SK-N-SH (cell line): ENCODE measurements around the gene PPP1R12A. TPM values are rescaled to one million over a fixed set of nuclear protein-coding genes. Genes with fewer than 3 reads are reported as not detected.

Experiments
- CTCF ChIA-PET: fragments of 300-600, 350-600 bp; formaldehyde crosslinking; extraction: SDS; loops from one replicate; lab custom pipeline; 2021; lab: Yijun Ruan, JAX
- POLR2A ChIA-PET: fragments of 350-600 bp; sonication (Branson Sonifier 250); formaldehyde crosslinking; extraction: SDS; loops from one replicate; lab custom pipeline; 2020; ENCODE audit warnings: antibody characterized with exemption, inconsistent platforms; lab: Yijun Ruan, JAX
- DNase-seq: peaks from one replicate; pipeline ENCODE4 v3.0.0; 2012
- H2AFZ ChIP-seq: fragments of 200-600 bp; sonication (generic); 2 replicates; pipeline ENCODE4 v1.8.1; 2016; ENCODE audit warnings: antibody characterized with exemption, mild to moderate bottlenecking, low read depth
- H3F3A ChIP-seq: fragments of 200-600 bp; sonication (generic); replicated peaks from 2 replicates; pipeline ENCODE3; 2016; ENCODE audit warnings: antibody characterized with exemption, mild to moderate bottlenecking; ENCODE audit not compliant: insufficient read depth
- H3K27ac ChIP-seq, 2 experiments: fragments of 200-500 bp in 1 of 2; fragments of 200-600 bp in 1 of 2; sonication (Bioruptor generic) in 1 of 2; sonication (generic), shearing (Covaris generic) in 1 of 2; 2 replicates each; pipeline versions ENCODE4 v1.5.1 to v1.6.1; 2014 to 2016; ENCODE audit warnings: low read depth in 2 of 2, inconsistent platforms in 1 of 2, low read length in 1 of 2, mild to moderate bottlenecking in 1 of 2, mixed read lengths in 1 of 2
- H3K27me3 ChIP-seq: fragments of 200-600 bp; sonication (generic), shearing (Covaris generic); 2 replicates; pipeline ENCODE4 v1.6.1; 2016; ENCODE audit warnings: mixed run types; ENCODE audit not compliant: insufficient read depth
- H3K36me3 ChIP-seq, 2 experiments: fragments of 200-500 bp in 1 of 2; fragments of 200-600 bp in 1 of 2; sonication (Bioruptor generic) in 1 of 2; sonication (generic) in 1 of 2; replicated peaks in 1 of 2; 2 replicates each; pipeline versions ENCODE3 to v1.5.1; 2014 to 2016; ENCODE audit warnings: low read length in 1 of 2, mild to moderate bottlenecking in 1 of 2; ENCODE audit not compliant: insufficient read depth in 2 of 2, control insufficient read depth in 1 of 2
- H3K4me1 ChIP-seq, 2 experiments: fragments of 200-500 bp in 1 of 2; fragments of 200-600 bp in 1 of 2; sonication (Bioruptor generic) in 1 of 2; sonication (generic), shearing (Covaris generic) in 1 of 2; 2 replicates each; pipeline versions ENCODE4 v1.5.1 to v1.6.1; 2014 to 2016; ENCODE audit warnings: low read depth in 1 of 2, low read length in 1 of 2, mixed run types in 1 of 2; ENCODE audit not compliant: insufficient read depth in 2 of 2, control insufficient read depth in 1 of 2
- H3K4me2 ChIP-seq: fragments of 200-600 bp; sonication (generic), shearing (Covaris generic); 2 replicates; pipeline ENCODE4 v1.6.1; 2017; ENCODE audit warnings: mixed run types
- H3K4me3 ChIP-seq, 2 experiments: fragments of 200-500 bp in 1 of 2; fragments of 200-600 bp in 1 of 2; sonication (Bioruptor generic) in 1 of 2; sonication (generic), shearing (Covaris generic) in 1 of 2; 2 replicates each; pipeline versions ENCODE4 v1.5.1 to v1.8.1; 2014 to 2016; ENCODE audit warnings: low read depth in 2 of 2, inconsistent platforms in 1 of 2, low read length in 1 of 2, mild to moderate bottlenecking in 1 of 2, mixed read lengths in 1 of 2, moderate library complexity in 1 of 2
- H3K79me2 ChIP-seq: fragments of 200-600 bp; sonication (generic); 2 replicates; pipeline ENCODE4 v1.8.1; 2017; ENCODE audit warnings: mild to moderate bottlenecking; ENCODE audit not compliant: insufficient read depth
- H3K9ac ChIP-seq: fragments of 200-600 bp; sonication (generic); 2 replicates; pipeline ENCODE4 v1.6.1; 2017; ENCODE audit warnings: mixed run types
- H3K9me2 ChIP-seq: fragments of 200-600 bp; sonication (generic); 2 replicates; pipeline ENCODE4 v1.6.1; 2017; ENCODE audit warnings: mixed run types
- H3K9me3 ChIP-seq: fragments of 200-600 bp; sonication (generic); 2 replicates; pipeline ENCODE4 v1.6.1; 2017; ENCODE audit warnings: mixed run types, mild to moderate bottlenecking, moderate library complexity
- H4K20me1 ChIP-seq: fragments of 200-600 bp; sonication (generic); 2 replicates; pipeline ENCODE4 v1.6.1; 2017; ENCODE audit warnings: mild to moderate bottlenecking, mixed run types; ENCODE audit not compliant: insufficient read depth
- EZH2phosphoT487 ChIP-seq: fragments of 200-600 bp; sonication (generic); IDR thresholded peaks from 2 replicates; pipeline ENCODE4 v1.6.1; 2017; ENCODE audit warnings: low read depth, mixed run types, mild to moderate bottlenecking, antibody characterized with exemption, moderate library complexity, borderline replicate concordance
- FOXJ3 ChIP-seq: sonication (generic); formaldehyde crosslinking; IDR thresholded peaks from 2 replicates; pipeline ENCODE4 v1.5.1; 2020; ENCODE audit warnings: mild to moderate bottlenecking, missing genetic modification reagents
- GATA2 ChIP-seq: sonication (generic); formaldehyde crosslinking; IDR thresholded peaks from 2 replicates; pipeline ENCODE4 v1.5.0; 2020; ENCODE audit warnings: mild to moderate bottlenecking, missing genetic modification reagents
- MXI1 ChIP-seq: IDR thresholded peaks from 2 replicates; pipeline ENCODE4 v1.6.1; 2012; ENCODE audit warnings: mild to moderate bottlenecking, low read depth, low read length, improper control_type of control experiment
- RAD21 ChIP-seq: IDR thresholded peaks from 2 replicates; pipeline ENCODE4 v1.6.1; 2012; ENCODE audit warnings: mild to moderate bottlenecking, low read length
- RCOR1 ChIP-seq: fragments of 150-350 bp; IDR thresholded peaks from 2 replicates; pipeline ENCODE4 v1.6.1; 2017; ENCODE audit warnings: antibody characterized with exemption, low read length
- RXRA ChIP-seq: IDR thresholded peaks from 2 replicates; pipeline ENCODE4 v1.4.0; 2012; ENCODE audit warnings: low read depth, mild to moderate bottlenecking, borderline replicate concordance
- SIN3A ChIP-seq: IDR thresholded peaks from 2 replicates; pipeline ENCODE4 v1.6.1; 2012; ENCODE audit warnings: low read depth, mild to moderate bottlenecking, low read length, moderate library complexity, borderline replicate concordance
- TCF12 ChIP-seq: IDR thresholded peaks from 2 replicates; pipeline ENCODE4 v1.4.0; 2012
- YY1 ChIP-seq: IDR thresholded peaks from 2 replicates; pipeline ENCODE4 v1.4.0; 2012; ENCODE audit warnings: low read depth, mild to moderate bottlenecking
- WGBS: methylation state at CpG from one replicate; pipeline ENCODE4 v1.1.6; 2017; ENCODE audit warnings: low lambda C conversion rate; 5-methylcytosine and 5-hydroxymethylcytosine counted together
- polyA plus RNA-seq, 3 experiments: library from polyadenylated mRNA; depleted of rRNA; stranded (reverse); fragments of >200 nt; gene quantifications; 2 replicates each; pipeline ENCODE4 v1.2.3, GENCODE V29; 2012
- TF ChIP-seq, protein P1 (sequence below): IDR thresholded peaks from 2 replicates; pipeline ENCODE4 v1.4.0; 2012; ENCODE audit warnings: low read depth, borderline replicate concordance
- TF ChIP-seq, protein P2 (sequence below): fragments of 150-350 bp; IDR thresholded peaks from 2 replicates; pipeline ENCODE4 v1.6.1; 2017; ENCODE audit warnings: antibody characterized with exemption, low read length, low read depth, borderline replicate concordance
- TF ChIP-seq, protein P3 (sequence below): fragments of 200-600 bp; sonication (generic); IDR thresholded peaks from 2 replicates; pipeline ENCODE4 v1.6.1; 2017; ENCODE audit warnings: antibody characterized with exemption, mild to moderate bottlenecking, moderate library complexity
- TF ChIP-seq, protein P4 (sequence below): IDR thresholded peaks from 2 replicates; pipeline ENCODE4; 2012

The PPP1R12A gene
- polyA plus RNA-seq, 1 of the 3 experiments (the other 2 are of a cell fraction), result 26.0 TPM

DNA sequence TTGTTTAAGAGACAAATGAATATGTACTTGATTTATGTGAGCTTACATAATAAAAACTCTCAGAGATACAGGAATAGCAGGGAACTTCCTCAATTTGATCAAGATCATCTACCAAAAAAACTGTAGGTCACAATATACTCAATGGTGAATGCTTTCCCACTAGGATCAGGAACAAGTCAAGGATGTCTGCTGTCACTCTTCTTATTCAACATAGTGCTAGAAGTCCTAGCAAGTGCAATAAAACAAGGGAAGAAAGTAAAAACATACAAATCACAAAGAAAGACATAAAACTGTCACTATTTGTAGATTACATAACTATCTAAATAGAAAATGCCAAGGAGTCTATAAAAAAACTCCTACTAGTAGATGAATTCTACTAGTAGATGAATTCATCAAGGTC lies 202.3 kb downstream of the PPP1R12A start:
- Histone ChIP-seq H3K27ac (no peak overlapping the region), H3K9me3 (0 out of 2 replicates have a peak, but pooled peaks cover 6% of the 10 kb centered on the region), H3F3A (peaks cover 1% of the 10 kb centered on the region), H3K9me2 (no peaks in the 10 kb centered on the region), H3K4me1 (no peaks in the 10 kb centered on the region), H3K4me3 (no peak overlapping the region), H3K27me3 (no peaks in the 10 kb centered on the region), H3K36me3 (no peaks in the 10 kb centered on the region), H4K20me1 (no peaks in the 10 kb centered on the region), H3K79me2 (no peaks in the 10 kb centered on the region), H2AFZ (no peak overlapping the region), H3K9ac (no peak overlapping the region), H3K4me2 (no peak overlapping the region)
- ChIA-PET POLR2A (no interaction called here), CTCF (no interaction called here)
- no peak for TF ChIP-seq RXRA
- TF ChIP-seq MXI1, result no peak
- no peak for TF ChIP-seq YY1
- TF ChIP-seq, protein P1, sequence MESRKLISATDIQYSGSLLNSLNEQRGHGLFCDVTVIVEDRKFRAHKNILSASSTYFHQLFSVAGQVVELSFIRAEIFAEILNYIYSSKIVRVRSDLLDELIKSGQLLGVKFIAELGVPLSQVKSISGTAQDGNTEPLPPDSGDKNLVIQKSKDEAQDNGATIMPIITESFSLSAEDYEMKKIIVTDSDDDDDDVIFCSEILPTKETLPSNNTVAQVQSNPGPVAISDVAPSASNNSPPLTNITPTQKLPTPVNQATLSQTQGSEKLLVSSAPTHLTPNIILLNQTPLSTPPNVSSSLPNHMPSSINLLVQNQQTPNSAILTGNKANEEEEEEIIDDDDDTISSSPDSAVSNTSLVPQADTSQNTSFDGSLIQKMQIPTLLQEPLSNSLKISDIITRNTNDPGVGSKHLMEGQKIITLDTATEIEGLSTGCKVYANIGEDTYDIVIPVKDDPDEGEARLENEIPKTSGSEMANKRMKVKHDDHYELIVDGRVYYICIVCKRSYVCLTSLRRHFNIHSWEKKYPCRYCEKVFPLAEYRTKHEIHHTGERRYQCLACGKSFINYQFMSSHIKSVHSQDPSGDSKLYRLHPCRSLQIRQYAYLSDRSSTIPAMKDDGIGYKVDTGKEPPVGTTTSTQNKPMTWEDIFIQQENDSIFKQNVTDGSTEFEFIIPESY, result no peak
- no peak for TF ChIP-seq GATA2 (CRISPR knock-in tag)
- TF ChIP-seq, protein P2, sequence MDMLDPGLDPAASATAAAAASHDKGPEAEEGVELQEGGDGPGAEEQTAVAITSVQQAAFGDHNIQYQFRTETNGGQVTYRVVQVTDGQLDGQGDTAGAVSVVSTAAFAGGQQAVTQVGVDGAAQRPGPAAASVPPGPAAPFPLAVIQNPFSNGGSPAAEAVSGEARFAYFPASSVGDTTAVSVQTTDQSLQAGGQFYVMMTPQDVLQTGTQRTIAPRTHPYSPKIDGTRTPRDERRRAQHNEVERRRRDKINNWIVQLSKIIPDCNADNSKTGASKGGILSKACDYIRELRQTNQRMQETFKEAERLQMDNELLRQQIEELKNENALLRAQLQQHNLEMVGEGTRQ, result no peak
- no peak for TF ChIP-seq RCOR1
- TF ChIP-seq, protein P3, sequence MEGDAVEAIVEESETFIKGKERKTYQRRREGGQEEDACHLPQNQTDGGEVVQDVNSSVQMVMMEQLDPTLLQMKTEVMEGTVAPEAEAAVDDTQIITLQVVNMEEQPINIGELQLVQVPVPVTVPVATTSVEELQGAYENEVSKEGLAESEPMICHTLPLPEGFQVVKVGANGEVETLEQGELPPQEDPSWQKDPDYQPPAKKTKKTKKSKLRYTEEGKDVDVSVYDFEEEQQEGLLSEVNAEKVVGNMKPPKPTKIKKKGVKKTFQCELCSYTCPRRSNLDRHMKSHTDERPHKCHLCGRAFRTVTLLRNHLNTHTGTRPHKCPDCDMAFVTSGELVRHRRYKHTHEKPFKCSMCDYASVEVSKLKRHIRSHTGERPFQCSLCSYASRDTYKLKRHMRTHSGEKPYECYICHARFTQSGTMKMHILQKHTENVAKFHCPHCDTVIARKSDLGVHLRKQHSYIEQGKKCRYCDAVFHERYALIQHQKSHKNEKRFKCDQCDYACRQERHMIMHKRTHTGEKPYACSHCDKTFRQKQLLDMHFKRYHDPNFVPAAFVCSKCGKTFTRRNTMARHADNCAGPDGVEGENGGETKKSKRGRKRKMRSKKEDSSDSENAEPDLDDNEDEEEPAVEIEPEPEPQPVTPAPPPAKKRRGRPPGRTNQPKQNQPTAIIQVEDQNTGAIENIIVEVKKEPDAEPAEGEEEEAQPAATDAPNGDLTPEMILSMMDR, result no peak
- TF ChIP-seq FOXJ3, result no peak
- no peak for TF ChIP-seq EZH2phosphoT487
- TF ChIP-seq RAD21, result no peak
- no peak for TF ChIP-seq SIN3A
- DNase-seq, result no peak

DNA sequence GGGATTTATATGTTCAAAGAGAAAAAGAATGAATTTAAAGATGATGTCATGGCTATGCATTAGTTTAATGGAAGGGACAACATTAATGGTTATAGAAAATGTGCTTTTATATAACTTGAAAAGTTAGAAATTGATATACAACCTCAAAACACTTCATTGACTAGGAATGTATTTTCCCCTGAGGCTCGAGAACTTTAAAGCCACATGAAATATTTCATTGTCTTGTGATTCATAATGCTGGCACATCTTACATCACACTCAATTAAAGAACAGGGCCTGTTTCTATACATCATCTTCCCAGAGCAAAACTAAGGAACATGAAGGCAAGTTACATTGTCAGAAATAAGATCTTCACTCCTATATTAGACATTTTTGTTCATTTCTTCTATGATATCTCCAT lies 208.9 kb downstream of the PPP1R12A start:
- no peak for DNase-seq
- Histone ChIP-seq H3K27ac (no peak overlapping the region), H3K9me3 (no peaks in the 10 kb centered on the region), H3K9ac (no peak overlapping the region), H3K27me3 (no peaks in the 10 kb centered on the region), H3K79me2 (no peaks in the 10 kb centered on the region), H2AFZ (no peak overlapping the region), H3K4me1 (no peaks in the 10 kb centered on the region), H3K4me3 (no peak overlapping the region), H4K20me1 (no peaks in the 10 kb centered on the region), H3K4me2 (no peak overlapping the region), H3K36me3 (no peaks in the 10 kb centered on the region), H3K9me2 (no peaks in the 10 kb centered on the region), H3F3A (no peaks in the 10 kb centered on the region)
- ChIA-PET POLR2A (interaction anchor here (0.6 kb wide), 1 partner anchor 373 kb away, joined by 3 read pairs; no protein-coding TSS in a partner anchor), CTCF (interaction anchor here (1.0 kb wide), 1 partner anchor 12 kb away, joined by 3 read pairs; no protein-coding TSS in a partner anchor)
- TF ChIP-seq, protein P2, result no peak
- TF ChIP-seq, protein P4, sequence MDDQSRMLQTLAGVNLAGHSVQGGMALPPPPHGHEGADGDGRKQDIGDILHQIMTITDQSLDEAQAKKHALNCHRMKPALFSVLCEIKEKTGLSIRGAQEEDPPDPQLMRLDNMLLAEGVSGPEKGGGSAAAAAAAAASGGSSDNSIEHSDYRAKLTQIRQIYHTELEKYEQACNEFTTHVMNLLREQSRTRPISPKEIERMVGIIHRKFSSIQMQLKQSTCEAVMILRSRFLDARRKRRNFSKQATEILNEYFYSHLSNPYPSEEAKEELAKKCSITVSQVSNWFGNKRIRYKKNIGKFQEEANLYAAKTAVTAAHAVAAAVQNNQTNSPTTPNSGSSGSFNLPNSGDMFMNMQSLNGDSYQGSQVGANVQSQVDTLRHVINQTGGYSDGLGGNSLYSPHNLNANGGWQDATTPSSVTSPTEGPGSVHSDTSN, result peak; percentile 38; the same call in 1 of the 2 replicates
- peak; percentile 5; the same call in 1 of the 2 replicates for TF ChIP-seq TCF12
- 0% methylated on average over 1 of the region's 1 CpG for WGBS
